ENCODE measurements around the gene TBCA.
"Not testable (repeated sequence)": the region's sequence is repeated elsewhere in the genome, so short reads cannot be mapped to it uniquely, and the experiment has no call there.

The TBCA gene

DNA sequence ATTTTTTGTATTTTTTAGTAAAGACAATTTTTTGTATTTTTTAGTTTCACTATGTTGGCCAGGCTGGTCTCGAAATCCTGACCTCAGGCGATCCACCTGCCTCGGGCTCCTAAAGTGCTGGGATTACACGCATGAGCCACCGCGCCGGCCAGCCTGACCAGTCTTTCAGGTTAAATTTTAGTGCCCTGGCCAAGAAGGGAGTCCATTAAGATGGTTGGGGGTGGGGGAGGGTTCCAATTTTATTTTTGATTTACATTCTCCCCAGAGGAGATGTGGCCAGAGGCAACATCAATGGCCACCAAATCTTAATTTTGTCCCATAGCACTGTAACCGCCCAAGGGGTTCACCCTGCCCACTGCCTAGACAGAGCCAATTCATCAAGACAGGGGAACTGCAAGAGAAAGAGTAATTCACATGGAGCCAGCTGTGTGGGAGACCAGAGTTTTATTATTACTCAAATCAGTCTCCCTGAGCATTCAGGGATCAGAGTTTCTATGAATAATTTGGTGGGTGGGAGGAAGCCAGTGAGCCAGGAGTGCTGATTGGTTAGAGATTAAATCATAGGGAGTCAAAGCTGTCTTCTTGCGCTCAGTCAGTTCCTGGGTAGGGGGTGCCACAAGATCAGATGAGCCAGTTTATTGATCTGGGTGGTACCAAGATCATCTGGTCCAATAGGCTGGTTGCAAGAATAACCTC lies 24.7 kb downstream of the TBCA start:
- peak; percentile 63 for ATAC-seq
- H3K4me3 Mint-ChIP-seq = no peak overlapping the region
- H3K4me1 Mint-ChIP-seq = peaks cover 31% of the 10 kb centered on the region
- peaks cover 9% of the 10 kb centered on the region for H3K36me3 Mint-ChIP-seq (ENCODE audit: low read depth)
- H3K27me3 Mint-ChIP-seq = no peaks in the 10 kb centered on the region
- peak; percentile 3 for DNase-seq
- H3K27ac Mint-ChIP-seq = no peak overlapping the region
- H3K9me3 Mint-ChIP-seq = no peaks in the 10 kb centered on the region

DNA sequence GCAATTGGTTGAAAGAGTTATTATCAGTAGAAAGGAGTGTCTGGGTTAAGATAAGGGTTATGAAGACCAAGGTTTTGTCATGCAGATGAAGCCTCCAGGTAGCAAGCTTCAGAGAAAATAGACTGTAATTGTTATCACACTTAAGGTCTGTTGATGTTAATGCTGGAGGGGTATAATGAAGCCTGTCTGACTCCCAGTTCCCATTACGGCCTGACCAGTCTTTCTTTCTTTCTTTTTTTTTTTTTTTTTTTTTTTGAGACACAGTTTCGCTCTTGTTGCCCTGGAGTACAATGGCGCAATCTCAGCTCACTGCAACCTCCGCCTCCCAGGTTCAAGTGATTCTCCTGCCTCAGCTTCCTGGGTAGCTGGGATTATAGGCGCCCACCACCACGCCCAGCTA lies 25.2 kb downstream of the TBCA start:
- not testable (repeated sequence) for H3K36me3 Mint-ChIP-seq (ENCODE audit: low read depth); H3K4me3 Mint-ChIP-seq; ATAC-seq; H3K27ac Mint-ChIP-seq; H3K27me3 Mint-ChIP-seq; H3K9me3 Mint-ChIP-seq; DNase-seq
- H3K4me1 Mint-ChIP-seq = peaks cover 27% of the 10 kb centered on the region

DNA sequence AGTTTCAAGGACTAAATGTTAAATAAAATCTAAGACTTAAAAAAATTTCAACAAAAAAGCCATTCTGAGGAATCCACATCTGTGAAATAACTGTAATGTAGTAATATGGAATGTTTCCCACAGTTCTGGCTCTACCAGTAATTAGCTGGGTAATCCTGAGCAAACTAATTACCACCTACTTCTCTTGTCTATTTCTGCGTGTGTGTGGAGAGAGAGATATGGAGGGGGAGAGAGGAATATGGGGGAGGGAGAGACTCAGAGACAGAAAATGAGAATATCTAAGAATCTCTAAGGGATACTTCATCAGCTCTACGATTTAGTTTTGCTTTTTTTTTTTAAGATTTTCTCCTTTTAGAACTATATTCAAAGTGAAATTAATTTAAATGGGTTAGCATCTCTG lies 28.0 kb downstream of the TBCA start:
- no peak for ATAC-seq
- Mint-ChIP-seq H3K4me1 (peaks cover 27% of the 10 kb centered on the region), H3K27me3 (no peaks in the 10 kb centered on the region), H3K9me3 (no peaks in the 10 kb centered on the region), H3K36me3 (ENCODE audit: low read depth) (peaks cover 20% of the 10 kb centered on the region), H3K4me3 (no peak overlapping the region), H3K27ac (no peak overlapping the region)
- DNase-seq = no peak

- H3K9me3 Mint-ChIP-seq = no peaks in the 10 kb centered on the region
- ATAC-seq (no peak), DNase-seq (no peak)
- no peak overlapping the region for H3K4me3 Mint-ChIP-seq
- H3K36me3 Mint-ChIP-seq (ENCODE audit: low read depth) = peaks cover 17% of the 10 kb centered on the region
- H3K4me1 Mint-ChIP-seq = peaks cover 10% of the 10 kb centered on the region
- no peak overlapping the region for H3K27ac Mint-ChIP-seq
- no peaks in the 10 kb centered on the region for H3K27me3 Mint-ChIP-seq
These were observed 32.0 kb downstream of the TBCA start for GRCh38 chr5:77744116-77744515.

GRCh38 chr5:77743181-77743580 lies 33.0 kb downstream of the TBCA start:
- DNase-seq (no peak), ATAC-seq (no peak)
- peaks cover 5% of the 10 kb centered on the region for H3K4me1 Mint-ChIP-seq
- H3K27me3 Mint-ChIP-seq = no peaks in the 10 kb centered on the region
- H3K27ac Mint-ChIP-seq = no peak overlapping the region
- peaks cover 17% of the 10 kb centered on the region for H3K36me3 Mint-ChIP-seq (ENCODE audit: low read depth)
- no peaks in the 10 kb centered on the region for H3K9me3 Mint-ChIP-seq
- H3K4me3 Mint-ChIP-seq = no peak overlapping the region

DNA sequence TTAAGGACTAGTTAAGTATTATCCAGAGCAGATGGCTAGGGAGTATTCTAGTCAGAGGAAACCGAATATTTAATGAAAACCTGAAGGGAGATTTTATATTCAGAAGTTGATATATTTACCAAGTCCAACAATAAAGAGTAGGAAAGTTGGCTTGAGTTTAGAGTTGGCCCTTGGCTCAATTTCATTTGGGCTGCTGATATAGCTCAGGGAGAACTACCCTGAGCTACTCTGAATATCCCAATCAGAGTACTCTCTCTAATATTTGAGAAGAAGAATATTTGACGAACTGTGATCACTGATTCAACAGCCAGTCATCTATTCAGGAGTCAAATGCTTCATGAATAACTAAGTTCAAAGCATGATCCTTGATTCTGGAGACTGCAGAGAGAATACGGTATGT lies 34.5 kb downstream of the TBCA start:
- H3K27ac Mint-ChIP-seq = no peak overlapping the region
- DNase-seq (no peak), ATAC-seq (no peak)
- peaks cover 6% of the 10 kb centered on the region for H3K4me1 Mint-ChIP-seq
- no peaks in the 10 kb centered on the region for H3K9me3 Mint-ChIP-seq
- no peak overlapping the region for H3K4me3 Mint-ChIP-seq
- no peaks in the 10 kb centered on the region for H3K27me3 Mint-ChIP-seq
- peaks cover 18% of the 10 kb centered on the region for H3K36me3 Mint-ChIP-seq (ENCODE audit: low read depth)

DNA sequence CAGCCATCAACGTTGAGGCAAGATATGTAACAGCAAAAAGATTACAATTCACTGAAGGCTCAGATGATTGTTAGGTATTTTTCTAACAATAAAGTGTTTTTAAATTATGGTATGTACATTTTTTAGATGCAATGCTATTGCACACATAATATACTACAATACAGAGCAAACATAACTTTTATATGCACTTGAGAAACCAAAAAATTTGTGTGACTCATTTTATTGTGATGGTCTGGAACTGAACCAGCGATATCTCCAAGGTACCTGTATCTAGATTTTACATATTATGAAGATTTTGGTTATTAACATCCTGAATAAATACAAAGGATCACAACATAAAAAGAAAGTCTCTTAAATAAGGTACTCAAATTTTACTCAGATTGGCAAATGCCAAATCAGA lies 41.3 kb downstream of the TBCA start:
- peaks cover 17% of the 10 kb centered on the region for H3K36me3 Mint-ChIP-seq (ENCODE audit: low read depth)
- H3K27ac Mint-ChIP-seq = no peak overlapping the region
- H3K4me3 Mint-ChIP-seq = no peak overlapping the region
- ATAC-seq (no peak), DNase-seq (no peak)
- H3K4me1 Mint-ChIP-seq = peaks cover 20% of the 10 kb centered on the region
- no peaks in the 10 kb centered on the region for H3K27me3 Mint-ChIP-seq
- H3K9me3 Mint-ChIP-seq = peaks cover 6% of the 10 kb centered on the region

GRCh38 chr5:77733130-77733529 lies 43.0 kb downstream of the TBCA start:
- ATAC-seq = no peak
- Mint-ChIP-seq H3K27ac (no peak overlapping the region), H3K4me1 (peaks cover 29% of the 10 kb centered on the region), H3K4me3 (no peak overlapping the region), H3K36me3 (ENCODE audit: low read depth) (peaks cover 20% of the 10 kb centered on the region), H3K9me3 (peaks cover 6% of the 10 kb centered on the region), H3K27me3 (no peaks in the 10 kb centered on the region)
- DNase-seq = no peak

- Mint-ChIP-seq H3K27me3 (no peaks in the 10 kb centered on the region), H3K4me3 (no peak overlapping the region), H3K36me3 (ENCODE audit: low read depth) (peaks cover 13% of the 10 kb centered on the region), H3K27ac (no peak overlapping the region), H3K9me3 (no peaks in the 10 kb centered on the region), H3K4me1 (peaks cover 30% of the 10 kb centered on the region)
- no peak for DNase-seq
- ATAC-seq = no peak
These were observed 48.9 kb downstream of the TBCA start for GRCh38 chr5:77727190-77727589.

GRCh38 chr5:77725616-77726015 lies 50.5 kb downstream of the TBCA start:
- Mint-ChIP-seq H3K4me1 (peaks cover 26% of the 10 kb centered on the region), H3K4me3 (no peak overlapping the region), H3K9me3 (no peaks in the 10 kb centered on the region), H3K27ac (no peak overlapping the region), H3K27me3 (no peaks in the 10 kb centered on the region), H3K36me3 (ENCODE audit: low read depth) (peaks cover 13% of the 10 kb centered on the region)
- DNase-seq = no peak
- ATAC-seq = no peak

DNA sequence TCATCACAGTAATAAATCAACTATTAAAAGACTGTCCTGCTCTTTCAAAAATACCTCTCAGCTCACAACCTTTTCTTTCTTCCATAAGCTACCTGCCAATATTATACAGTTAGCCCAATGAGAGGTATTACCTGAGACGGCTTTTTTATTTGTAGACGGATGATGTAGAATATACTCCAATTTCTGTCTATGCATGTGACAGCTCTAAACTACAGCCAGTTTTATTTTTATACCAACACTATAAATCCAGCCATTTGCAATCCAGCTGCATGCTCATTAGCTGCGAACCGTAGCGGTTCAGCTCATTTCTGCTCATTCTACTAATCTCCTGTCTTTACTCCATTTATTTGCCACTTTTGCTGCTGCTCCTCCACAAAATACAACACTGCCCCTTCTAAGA lies 51.2 kb downstream of the TBCA start:
- no peak overlapping the region for H3K27ac Mint-ChIP-seq
- no peak overlapping the region for H3K4me3 Mint-ChIP-seq
- DNase-seq = no peak
- no peaks in the 10 kb centered on the region for H3K27me3 Mint-ChIP-seq
- H3K36me3 Mint-ChIP-seq (ENCODE audit: low read depth) = peaks cover 16% of the 10 kb centered on the region
- H3K9me3 Mint-ChIP-seq = no peaks in the 10 kb centered on the region
- peaks cover 27% of the 10 kb centered on the region for H3K4me1 Mint-ChIP-seq
- ATAC-seq = no peak

DNA sequence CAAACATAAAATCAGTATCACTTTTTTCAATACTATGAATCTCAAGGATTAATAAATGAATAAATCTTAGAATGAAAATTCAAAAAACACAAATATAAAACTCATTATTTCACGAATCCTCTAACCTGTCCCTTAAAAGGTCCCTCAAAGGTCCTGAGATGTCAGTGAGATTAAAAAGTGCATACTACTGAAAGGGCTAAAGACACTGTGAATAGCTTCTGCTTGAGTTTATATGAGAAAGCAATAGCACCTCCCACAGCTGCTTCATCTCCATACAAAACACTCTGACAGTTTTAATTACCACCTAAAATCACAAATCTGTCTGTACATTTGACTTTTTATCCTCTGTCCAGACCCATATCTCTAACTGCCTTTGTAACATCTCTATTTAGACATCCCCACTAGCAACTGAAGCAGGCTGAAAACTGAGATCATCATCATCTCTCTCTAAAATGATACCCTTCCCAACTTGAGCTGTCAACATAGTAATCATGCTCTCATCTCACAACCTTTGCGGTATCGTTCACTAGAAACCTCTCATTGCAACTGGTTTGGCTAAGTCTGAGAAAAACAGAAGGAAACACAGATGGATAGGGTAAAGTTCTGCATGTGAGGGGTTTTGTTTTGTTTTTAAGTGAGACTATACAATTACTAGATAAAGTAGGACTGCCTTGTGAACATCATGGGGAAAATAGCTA lies 56.3 kb downstream of the TBCA start:
- Mint-ChIP-seq H3K9me3 (no peaks in the 10 kb centered on the region), H3K27me3 (no peaks in the 10 kb centered on the region), H3K4me1 (peaks cover 21% of the 10 kb centered on the region), H3K27ac (no peak overlapping the region), H3K4me3 (no peak overlapping the region), H3K36me3 (ENCODE audit: low read depth) (peaks cover 19% of the 10 kb centered on the region)
- no peak for DNase-seq
- no peak for ATAC-seq

DNA sequence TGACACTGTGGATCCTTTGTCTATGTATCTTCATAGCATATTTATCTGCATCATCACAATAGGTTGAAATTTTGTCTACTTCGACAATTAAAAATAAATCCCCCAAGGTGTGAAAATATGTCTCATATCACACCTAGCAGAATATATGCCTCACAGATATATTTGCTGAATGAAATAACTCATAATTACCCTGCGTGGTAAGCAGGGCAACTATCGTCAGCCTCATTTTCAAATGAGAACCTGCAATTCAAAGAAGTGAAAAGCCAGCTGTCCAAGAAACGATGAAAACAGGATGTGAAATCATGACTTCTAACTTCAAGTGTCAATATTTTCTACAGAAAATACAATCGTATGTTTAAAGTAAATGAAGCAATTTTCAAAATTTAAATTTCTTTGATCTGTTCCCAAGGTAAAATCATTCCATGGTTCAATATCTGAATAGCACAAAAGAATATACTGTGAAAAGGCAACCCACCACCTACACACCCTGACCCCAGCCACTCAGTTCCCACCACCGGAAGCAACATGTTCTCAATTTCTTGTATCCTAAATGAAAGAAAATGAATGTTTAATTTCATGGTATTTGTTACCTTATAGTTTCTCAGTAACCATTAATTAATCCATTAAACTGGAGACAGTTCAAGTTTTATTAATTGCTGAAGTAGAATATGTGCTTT lies 57.1 kb downstream of the TBCA start:
- no peak overlapping the region for H3K4me3 Mint-ChIP-seq
- DNase-seq = no peak

GRCh38 chr5:77709993-77710685 lies 66.0 kb downstream of the TBCA start:
- DNase-seq (no peak), ATAC-seq (no peak)
- H3K27me3 Mint-ChIP-seq = no peaks in the 10 kb centered on the region
- no peaks in the 10 kb centered on the region for H3K4me1 Mint-ChIP-seq
- H3K9me3 Mint-ChIP-seq = no peaks in the 10 kb centered on the region
- H3K27ac Mint-ChIP-seq = no peak overlapping the region
- H3K4me3 Mint-ChIP-seq = no peak overlapping the region
- peaks cover 17% of the 10 kb centered on the region for H3K36me3 Mint-ChIP-seq (ENCODE audit: low read depth)

More for the DNA sequence above, 57.1 kb downstream of the TBCA start:
- no peaks in the 10 kb centered on the region for H3K9me3 Mint-ChIP-seq
- peaks cover 21% of the 10 kb centered on the region for H3K4me1 Mint-ChIP-seq
- H3K27ac Mint-ChIP-seq = peak overlapping the region; percentile 67
- peaks cover 20% of the 10 kb centered on the region for H3K36me3 Mint-ChIP-seq (ENCODE audit: low read depth)
- ATAC-seq = peak; percentile 52
- no peaks in the 10 kb centered on the region for H3K27me3 Mint-ChIP-seq

Measured in activated naive CD8-positive, alpha-beta T cell treated with anti-CD3 and anti-CD28 coated beads, Interleukin-2, amount 50 U/mL, for 24 hours (primary cell).